Rectal smooth muscle tissue (tissue), 1 donor: Measurements from ENCODE around the gene APOC3.
A peak's percentile ranks its signal among the peaks of the same experiment; 100 is the strongest.

ENCODE experiments used
- H3K27ac ChIP-seq: one replicate; pipeline ENCODE4 v1.7.0; 2013; ENCODE audit warnings: low read depth, low read length, inconsistent platforms
- H3K27me3 ChIP-seq: one replicate; pipeline ENCODE4 v1.7.0; 2013; ENCODE audit warnings: low read length; ENCODE audit not compliant: control insufficient read depth, insufficient read depth
- H3K36me3 ChIP-seq: one replicate; pipeline ENCODE4 v1.7.0; 2013; ENCODE audit warnings: low read length; ENCODE audit not compliant: control insufficient read depth, insufficient read depth
- H3K4me1 ChIP-seq: one replicate; pipeline ENCODE4 v1.7.0; 2013; ENCODE audit warnings: low read length; ENCODE audit not compliant: control insufficient read depth, insufficient read depth
- H3K4me3 ChIP-seq: one replicate; pipeline ENCODE4 v1.7.0; 2013; ENCODE audit warnings: low read length
- H3K9ac ChIP-seq: one replicate; pipeline ENCODE4 v1.7.0; 2013; ENCODE audit warnings: low read length

Gene APOC3

GRCh38 chr11:116829525-116830183 lies at the start of gene APOC3:
APOC3 (plus strand) TSS chr11:116829907; CDS start chr11:116830583, 676 bp downstream.
- Histone ChIP-seq H3K27me3 (no peaks in the 10 kb centered on the region), H3K9ac (no peak within 1 kb of the TSS), H3K4me1 (no peaks in the 10 kb centered on the region), H3K36me3 (no peaks in the 10 kb centered on the region), H3K4me3 (no peak within 1 kb of the TSS), H3K27ac (no peak within 1 kb of the TSS)

- H3K9ac ChIP-seq = no peak overlapping the region
- H3K27ac ChIP-seq = no peak overlapping the region
- peaks cover 4% of the 10 kb centered on the region for H3K4me1 ChIP-seq
- H3K36me3 ChIP-seq = peaks cover 43% of the 10 kb centered on the region
- H3K27me3 ChIP-seq = no peaks in the 10 kb centered on the region
- no peak overlapping the region for H3K4me3 ChIP-seq
Observed at GRCh38 chr11:116782728-116783127, 47.0 kb upstream of the APOC3 start.

GRCh38 chr11:116786326-116786725 lies 43.4 kb upstream of the APOC3 start:
- peaks cover 31% of the 10 kb centered on the region for H3K36me3 ChIP-seq
- H3K4me3 ChIP-seq = no peak overlapping the region
- no peak overlapping the region for H3K9ac ChIP-seq
- no peaks in the 10 kb centered on the region for H3K27me3 ChIP-seq
- peaks cover 4% of the 10 kb centered on the region for H3K4me1 ChIP-seq
- H3K27ac ChIP-seq = no peak overlapping the region

- no peak overlapping the region for H3K27ac ChIP-seq
- no peak overlapping the region for H3K9ac ChIP-seq
- peaks cover 29% of the 10 kb centered on the region for H3K36me3 ChIP-seq
- H3K27me3 ChIP-seq = no peaks in the 10 kb centered on the region
- peaks cover 7% of the 10 kb centered on the region for H3K4me1 ChIP-seq
- H3K4me3 ChIP-seq = peak overlapping the region; percentile 82
Observed at GRCh38 chr11:116786966-116787365, 42.7 kb upstream of the APOC3 start.

- Histone ChIP-seq H3K4me3 (peak overlapping the region; percentile 82), H3K27me3 (no peaks in the 10 kb centered on the region), H3K4me1 (peaks cover 7% of the 10 kb centered on the region), H3K27ac (peak overlapping the region; percentile 72), H3K36me3 (peaks cover 28% of the 10 kb centered on the region), H3K9ac (peak overlapping the region; percentile 17)
Observed at GRCh38 chr11:116787436-116787785, 42.3 kb upstream of the APOC3 start.

GRCh38 chr11:116787786-116788486 lies 41.8 kb upstream of the APOC3 start, which contains the start of gene ZPR1:
ZPR1 (minus strand) TSS chr11:116788023; CDS start chr11:116787990, 33 bp downstream.
- peaks cover 24% of the 10 kb centered on the region for H3K36me3 ChIP-seq
- H3K27ac ChIP-seq = peak within 1 kb of the TSS; percentile 72
- H3K4me1 ChIP-seq = peaks cover 7% of the 10 kb centered on the region
- peak within 1 kb of the TSS; percentile 63 for H3K9ac ChIP-seq
- peak within 1 kb of the TSS; percentile 82 for H3K4me3 ChIP-seq
- H3K27me3 ChIP-seq = no peaks in the 10 kb centered on the region

GRCh38 chr11:116788534-116788933 lies 41.2 kb upstream of the APOC3 start:
- Histone ChIP-seq H3K36me3 (peaks cover 19% of the 10 kb centered on the region), H3K4me1 (peaks cover 7% of the 10 kb centered on the region), H3K27me3 (no peaks in the 10 kb centered on the region), H3K9ac (peak overlapping the region; percentile 63), H3K4me3 (peak overlapping the region; percentile 82), H3K27ac (peak overlapping the region; percentile 72)

GRCh38 chr11:116788975-116789374 lies 40.7 kb upstream of the APOC3 start:
- H3K36me3 ChIP-seq = peaks cover 18% of the 10 kb centered on the region
- no peak overlapping the region for H3K4me3 ChIP-seq
- peaks cover 7% of the 10 kb centered on the region for H3K4me1 ChIP-seq
- H3K27me3 ChIP-seq = no peaks in the 10 kb centered on the region
- no peak overlapping the region for H3K27ac ChIP-seq
- no peak overlapping the region for H3K9ac ChIP-seq

- Histone ChIP-seq H3K27me3 (no peaks in the 10 kb centered on the region), H3K4me1 (peaks cover 7% of the 10 kb centered on the region), H3K36me3 (peaks cover 5% of the 10 kb centered on the region), H3K4me3 (no peak overlapping the region), H3K27ac (no peak overlapping the region), H3K9ac (no peak overlapping the region)
Observed at GRCh38 chr11:116790167-116791001, 39.3 kb upstream of the APOC3 start.

- H3K4me3 ChIP-seq = peak overlapping the region; percentile 52
Observed at GRCh38 chr11:116791002-116791812, 38.5 kb upstream of the APOC3 start.

GRCh38 chr11:116791813-116792143 lies 37.9 kb upstream of the APOC3 start, which contains the start of gene APOA5:
APOA5 (minus strand) TSS chr11:116791879; CDS start chr11:116791860, 19 bp downstream.
- Histone ChIP-seq H3K27me3 (no peaks in the 10 kb centered on the region), H3K27ac (no peak within 1 kb of the TSS), H3K36me3 (no peaks in the 10 kb centered on the region), H3K4me1 (peaks cover 7% of the 10 kb centered on the region), H3K9ac (no peak within 1 kb of the TSS), H3K4me3 (peak within 1 kb of the TSS; percentile 52)

More at GRCh38 chr11:116791002-116791812, 38.5 kb upstream of the APOC3 start:
- H3K4me1 ChIP-seq = peaks cover 7% of the 10 kb centered on the region
- no peaks in the 10 kb centered on the region for H3K36me3 ChIP-seq
- H3K27me3 ChIP-seq = no peaks in the 10 kb centered on the region
- no peak overlapping the region for H3K9ac ChIP-seq
- H3K27ac ChIP-seq = no peak overlapping the region
